Measurements from ENCODE around the gene INPP5A.

INPP5A gene

GRCh38 chr10:132601567-132601966, 64.0 kb downstream of the INPP5A start:
- DNase-seq: no peak

GRCh38 chr10:132602614-132603013, 65.0 kb downstream of the INPP5A start:
- DNase-seq: no peak

DNA sequence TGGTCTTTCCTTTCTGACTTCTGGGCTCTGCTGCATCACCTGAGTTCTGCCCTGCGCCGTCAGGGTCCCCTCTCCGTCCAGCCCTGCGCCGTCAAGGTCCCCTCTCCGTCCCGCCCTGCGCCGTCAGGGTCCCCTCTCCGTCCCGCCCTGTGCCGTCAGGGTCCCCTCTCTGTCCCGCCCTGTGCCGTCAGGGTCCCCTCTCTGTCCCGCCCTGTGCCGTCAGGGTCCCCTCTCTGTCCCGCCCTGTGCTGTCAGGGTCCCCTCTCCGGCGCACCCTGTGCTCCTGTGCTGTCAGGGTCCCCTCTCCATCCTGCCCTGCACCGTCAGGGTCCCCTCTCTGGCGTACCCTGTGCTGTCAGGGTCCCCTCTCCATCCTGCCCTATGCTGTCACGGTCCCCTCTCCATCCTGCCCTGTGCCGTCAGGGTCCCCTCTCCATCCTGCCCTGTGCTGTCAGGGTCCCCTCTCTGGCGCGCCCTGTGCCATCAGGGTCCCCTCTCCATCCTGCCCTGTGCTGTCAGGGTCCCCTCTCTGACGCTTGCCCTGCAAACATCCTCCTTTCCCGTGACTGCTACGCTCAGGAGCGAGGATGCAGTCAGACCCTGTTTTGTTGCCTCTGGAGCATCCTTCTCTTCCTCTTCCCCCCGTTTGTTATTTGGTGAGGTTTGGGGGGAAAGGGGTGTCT, 66.4 kb downstream of the INPP5A start:
- DNase-seq: no peak

- no peak for DNase-seq
Observed at GRCh38 chr10:132604686-132605085, 67.1 kb downstream of the INPP5A start.

- DNase-seq: no peak
Observed at GRCh38 chr10:132605390-132605789, 67.8 kb downstream of the INPP5A start.

GRCh38 chr10:132606031-132606491, 68.5 kb downstream of the INPP5A start:
- DNase-seq: no peak

- no peak for DNase-seq
Observed at GRCh38 chr10:132606536-132607316, 69.1 kb downstream of the INPP5A start.

DNA sequence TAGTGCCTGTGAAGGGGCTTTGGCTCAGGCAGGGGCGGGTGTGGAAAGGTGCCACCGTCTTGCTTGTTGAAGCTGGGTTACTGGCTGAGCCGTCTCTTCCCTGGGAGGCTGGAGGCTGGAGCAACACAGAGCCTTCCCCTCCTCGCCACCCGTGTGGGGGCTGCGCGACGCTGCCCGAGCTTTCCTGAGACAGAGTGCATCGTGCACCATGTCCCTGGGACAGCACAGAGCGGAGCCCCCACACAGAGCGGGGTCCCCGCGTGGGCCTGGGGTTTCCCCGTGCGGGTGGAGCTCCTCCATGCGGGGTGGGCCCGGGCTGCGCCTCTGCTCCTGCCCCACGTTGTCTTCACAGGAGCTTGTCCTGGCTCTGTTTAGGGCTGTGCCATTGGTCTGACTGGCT, 69.9 kb downstream of the INPP5A start:
- no peak for DNase-seq

- no peak for DNase-seq
Observed at GRCh38 chr10:132607961-132608495, 70.4 kb downstream of the INPP5A start.

DNA sequence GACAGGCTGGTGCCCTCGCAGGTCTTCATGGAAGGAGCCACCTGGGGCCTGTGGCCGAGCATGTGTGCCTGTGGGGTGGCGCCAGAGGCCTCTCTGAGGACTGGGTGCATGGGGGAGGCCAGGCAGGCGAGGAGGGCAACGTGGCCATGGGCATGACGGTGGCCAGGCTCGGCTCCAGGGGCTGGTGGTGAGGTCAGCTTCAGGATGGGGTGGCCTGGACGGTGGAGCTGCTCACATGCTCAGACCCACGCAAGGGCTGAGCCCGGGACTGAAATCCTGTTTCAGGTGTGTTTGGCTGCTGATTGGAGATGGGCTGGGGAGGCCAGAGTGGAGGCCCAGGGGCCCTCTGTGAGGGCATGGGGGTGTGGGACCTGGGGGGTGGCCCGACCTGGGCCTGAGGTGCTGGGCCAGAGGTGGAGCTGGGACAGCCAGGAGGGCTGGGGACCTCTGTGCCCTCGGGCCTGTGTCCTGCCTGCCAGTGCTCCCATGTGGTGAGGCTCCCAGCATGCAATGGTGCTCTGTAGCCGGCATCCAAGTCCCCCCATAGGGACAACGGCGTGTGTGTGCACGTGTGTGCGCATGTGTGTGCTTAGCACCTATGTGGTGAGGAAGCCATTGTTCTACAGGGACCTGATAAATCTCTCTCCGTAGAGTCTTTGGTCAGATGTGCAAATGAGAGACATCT, 71.1 kb downstream of the INPP5A start:
- no peak for DNase-seq

DNA sequence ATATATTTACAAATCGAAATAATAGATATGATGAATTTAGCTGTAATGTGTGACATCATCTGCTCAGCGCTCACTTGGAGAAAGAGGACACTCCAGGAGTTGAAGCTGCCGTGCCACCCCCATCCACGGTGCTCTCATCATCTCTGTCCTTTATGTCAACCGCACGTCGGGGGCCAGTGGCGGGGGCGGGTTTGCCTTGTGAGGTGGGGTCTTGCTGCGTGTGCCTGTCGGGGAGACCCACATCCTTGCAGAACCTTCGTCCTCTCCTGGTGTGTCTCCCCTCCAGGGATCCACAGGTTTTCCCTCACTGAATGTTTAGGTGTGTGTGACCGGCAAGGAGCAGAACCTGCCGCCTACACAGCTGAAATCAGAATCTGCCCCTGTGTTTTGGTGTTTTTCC, 71.6 kb downstream of the INPP5A start:
- no peak for DNase-seq

GRCh38 chr10:132610071-132610701, 72.6 kb downstream of the INPP5A start:
- DNase-seq: no peak

DNA sequence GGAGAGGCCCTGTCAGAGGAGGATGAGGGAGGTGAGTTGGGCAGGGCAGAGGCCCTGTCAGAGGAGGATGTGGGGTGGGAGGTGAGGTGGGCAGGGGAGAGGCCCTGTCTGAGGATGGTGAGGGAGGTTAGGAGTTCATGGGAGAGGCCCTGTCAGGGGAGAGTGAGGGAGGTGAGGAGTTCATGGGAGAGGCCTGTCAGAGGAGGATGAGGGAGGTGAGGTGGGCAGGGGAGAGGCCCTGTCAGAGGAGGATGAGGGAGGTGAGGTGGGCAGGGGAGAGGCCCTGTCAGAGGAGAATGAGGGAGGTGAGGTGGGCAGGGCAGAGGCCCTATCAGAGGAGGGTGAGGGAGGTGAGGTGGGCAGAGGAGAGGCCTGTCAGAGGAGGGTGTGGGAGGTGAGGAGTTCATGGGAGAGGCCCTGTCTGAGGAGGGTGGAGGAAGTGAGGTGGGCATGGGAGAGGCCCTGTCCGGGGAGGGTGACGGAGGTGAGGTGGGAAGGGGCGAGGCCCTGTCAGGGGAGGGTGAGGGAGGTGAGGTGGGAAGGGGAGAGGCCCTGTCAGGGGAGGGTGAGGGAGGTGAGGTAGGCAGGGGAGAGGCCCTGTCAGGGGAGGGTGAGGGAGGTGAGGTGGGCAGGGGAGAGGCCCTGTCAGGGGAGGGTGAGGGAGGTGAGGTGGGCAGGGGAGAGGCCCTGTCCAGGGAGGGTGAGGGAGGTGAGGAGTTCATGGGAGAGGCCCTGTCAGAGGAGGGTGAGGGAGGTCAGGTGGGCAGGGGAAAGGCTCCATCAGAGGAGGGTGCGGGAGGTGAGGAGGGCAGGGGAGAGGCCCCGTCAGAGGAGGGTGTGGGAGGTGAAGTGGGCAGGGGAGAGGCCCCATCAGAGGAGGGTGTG, 73.7 kb downstream of the INPP5A start:
- DNase-seq: no peak

GRCh38 chr10:132611986-132612385, 74.4 kb downstream of the INPP5A start:
- DNase-seq: no peak

DNA sequence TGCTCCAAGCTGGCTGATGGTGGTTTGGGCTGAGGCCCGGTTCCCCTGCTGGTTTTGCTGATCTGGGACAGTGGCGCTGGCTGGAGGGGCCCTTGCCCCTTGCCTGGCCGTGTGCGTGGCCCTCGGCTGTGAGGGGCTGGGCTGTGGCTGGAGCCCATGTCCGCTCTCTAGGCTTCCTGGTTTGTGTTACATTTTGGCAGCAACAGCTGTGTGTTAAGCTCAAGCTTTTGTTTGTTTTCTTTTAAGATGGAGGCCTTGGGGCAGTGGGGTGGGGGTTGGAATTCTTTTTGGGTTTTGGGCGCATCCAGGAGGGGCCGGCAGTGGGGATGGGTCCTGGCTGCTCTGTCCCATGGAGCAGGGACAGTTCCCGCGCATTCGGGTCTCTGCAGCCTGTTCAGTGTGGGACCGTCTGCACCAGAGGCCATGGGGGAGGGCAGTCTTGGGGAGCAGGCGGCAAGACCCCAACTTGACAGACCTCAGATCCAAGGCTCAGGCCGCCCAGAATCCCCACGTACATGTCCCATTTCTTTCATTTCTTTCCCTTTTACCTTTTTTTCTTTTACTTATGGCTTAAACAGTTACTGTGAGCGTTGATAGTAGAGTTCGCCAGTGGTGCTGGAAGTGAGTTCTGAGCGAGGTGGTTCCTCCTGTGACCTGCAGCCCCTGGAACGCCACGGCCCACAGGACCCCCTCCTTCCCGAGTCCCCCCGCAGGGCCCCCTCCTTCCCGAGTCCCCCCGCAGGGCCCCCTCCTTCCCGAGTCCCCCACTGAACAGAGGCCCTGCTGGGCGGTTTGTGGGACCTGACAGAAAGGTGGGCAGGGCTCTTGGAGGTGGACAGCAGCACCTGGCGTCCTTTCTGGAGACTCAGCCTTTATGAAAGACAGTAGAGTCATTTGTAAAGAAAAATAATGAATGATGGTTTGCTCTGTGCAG, 75.3 kb downstream of the INPP5A start:
- no peak for DNase-seq

GRCh38 chr10:132613566-132614348, 76.2 kb downstream of the INPP5A start:
- DNase-seq: no peak

GRCh38 chr10:132614431-132615340, 77.1 kb downstream of the INPP5A start:
- DNase-seq: no peak

DNA sequence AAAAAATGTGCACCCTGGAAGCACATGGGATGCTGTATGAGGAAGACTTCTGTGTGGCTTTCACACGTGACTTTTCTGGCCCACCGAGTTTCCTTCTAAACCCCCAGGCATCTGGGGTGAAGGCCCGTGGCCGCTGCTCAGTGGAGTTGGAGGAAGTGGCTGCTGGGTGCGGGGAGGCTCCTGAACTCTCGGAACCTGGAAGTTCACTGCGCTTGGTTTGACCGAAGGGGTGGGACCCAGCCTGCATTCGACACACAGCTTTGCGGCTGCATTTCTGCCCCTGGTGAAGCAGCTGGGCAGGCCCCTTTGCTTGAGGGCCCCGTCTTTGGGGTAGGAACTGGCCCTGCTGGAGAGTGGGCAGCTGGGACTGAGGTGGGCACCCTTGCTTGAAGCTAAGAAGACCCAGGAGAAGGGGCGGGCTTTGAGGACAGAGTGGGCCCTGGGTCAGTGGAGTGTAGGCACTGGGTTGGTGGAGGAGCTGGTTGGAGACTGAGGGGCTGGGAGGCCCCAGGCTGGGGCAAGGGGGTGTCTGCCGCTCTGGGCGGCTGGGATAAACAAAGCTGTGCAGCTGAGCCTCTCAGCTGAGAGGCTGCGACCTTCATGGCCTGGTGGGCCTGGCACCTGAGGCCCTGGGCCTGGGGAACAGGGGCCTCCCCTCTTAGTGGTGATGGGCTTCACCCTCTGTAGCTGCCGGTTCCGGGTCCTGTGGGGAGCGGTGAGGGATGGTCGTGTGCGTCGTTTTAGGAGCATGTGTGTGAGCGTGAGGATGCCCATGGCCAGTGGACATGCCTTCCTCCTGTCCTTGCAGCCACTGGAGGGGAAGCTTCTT, 78.0 kb downstream of the INPP5A start:
- no peak for DNase-seq
